HepG2 (cell line): ENCODE measurements around the gene NUFIP1. TPM values are rescaled to one million over a fixed set of nuclear protein-coding genes. Genes with fewer than 3 reads are reported as not detected.
A peak's percentile ranks its signal among the peaks of the same experiment; 100 is the strongest.

Source experiments
- FOXA3 ChIP-seq: IDR thresholded peaks from 2 replicates; pipeline ENCODE4 v1.6.1; 2016; ENCODE audit warnings: missing genetic modification reagents, missing compliant biosample characterization
- LCORL ChIP-seq, 2 experiments: fragments of 450-650 bp in 1 of 2; sonication (generic) in 1 of 2; formaldehyde crosslinking in 1 of 2; IDR thresholded peaks; 2 replicates each; pipeline versions ENCODE4 v1.5.0 to v1.6.1; 2017 to 2020; ENCODE audit warnings: antibody characterized with exemption in 1 of 2, missing genetic modification reagents in 1 of 2
- ZNF205 ChIP-seq: IDR thresholded peaks from 2 replicates; pipeline ENCODE4 v1.6.1; 2018; ENCODE audit warnings: missing biosample characterization, missing genetic modification reagents
- ZNF547 ChIP-seq: sonication (generic); formaldehyde crosslinking; IDR thresholded peaks from 2 replicates; pipeline ENCODE4 v1.5.1; 2020; ENCODE audit warnings: mild to moderate bottlenecking, missing genetic modification reagents
- ZNF562 ChIP-seq: sonication (generic); formaldehyde crosslinking; IDR thresholded peaks from 2 replicates; pipeline ENCODE4 v1.8.0; 2022; ENCODE audit warnings: missing genetic modification reagents, borderline replicate concordance
- ZNF598 ChIP-seq: sonication (generic); formaldehyde crosslinking; IDR thresholded peaks from 2 replicates; pipeline ENCODE4 v1.5.1; 2020; ENCODE audit warnings: mild to moderate bottlenecking, missing genetic modification reagents, borderline replicate concordance
- ZNF616 ChIP-seq: sonication (generic); formaldehyde crosslinking; IDR thresholded peaks from 2 replicates; pipeline ENCODE4 v1.5.0; 2020; ENCODE audit warnings: low read depth, mild to moderate bottlenecking, missing genetic modification reagents
- ZNF672 ChIP-seq: sonication (generic); formaldehyde crosslinking; IDR thresholded peaks from 2 replicates; pipeline ENCODE4 v1.8.1; 2022; ENCODE audit warnings: missing genetic modification reagents
- ZNF780A ChIP-seq: sonication (generic); formaldehyde crosslinking; IDR thresholded peaks from 2 replicates; pipeline ENCODE4 v1.8.0; 2022; ENCODE audit warnings: mild to moderate bottlenecking, missing genetic modification reagents, moderate library complexity
- polyA plus RNA-seq, 8 experiments: library from polyadenylated mRNA; depleted of rRNA in 3 of 8; stranded (reverse) in 7 of 8; unstranded in 1 of 8; fragments of >200 nt; fragmentation: Illumina TruSeq in 4 of 8; extraction: Trizol in 4 of 8; gene quantifications; 2 replicates each; pipeline versions ENCODE4 v1.2.1 to v1.2.3, GENCODE V29; 2011 to 2016; ENCODE audit warnings: low read depth in 4 of 8, missing spikeins in 1 of 8, mixed read lengths in 1 of 8; ENCODE audit not compliant: insufficient read depth in 1 of 8
- total RNA-seq, 5 experiments: library from RNA; depleted of rRNA; stranded (reverse); fragments of >200 nt; fragmentation: Illumina TruSeq; extraction: Trizol; gene quantifications; 2 replicates each; pipeline ENCODE4 v1.2.3, GENCODE V29; 2016; ENCODE audit warnings: low read depth in 1 of 5
- TF ChIP-seq, protein P1 (sequence below): sonication (generic); formaldehyde crosslinking; IDR thresholded peaks from 2 replicates; pipeline ENCODE4 v1.8.0; 2022; ENCODE audit warnings: missing genetic modification reagents, mild to moderate bottlenecking, inconsistent platforms, borderline replicate concordance
- TF ChIP-seq, protein P2 (sequence below): sonication (generic); formaldehyde crosslinking; IDR thresholded peaks from 2 replicates; pipeline ENCODE4 v1.4.0; 2020; ENCODE audit warnings: missing genetic modification reagents
- TF ChIP-seq, protein P3 (sequence below): sonication (generic); formaldehyde crosslinking; IDR thresholded peaks from 2 replicates; pipeline ENCODE4 v1.5.1; 2020; ENCODE audit warnings: missing genetic modification reagents, mild to moderate bottlenecking, borderline replicate concordance
- TF ChIP-seq, protein P4 (sequence below): sonication (generic); formaldehyde crosslinking; IDR thresholded peaks from 2 replicates; pipeline ENCODE4 v1.8.1; 2023; ENCODE audit warnings: missing genetic modification reagents, inconsistent platforms, borderline replicate concordance
- TF ChIP-seq, protein P5 (sequence below): sonication (generic); formaldehyde crosslinking; IDR thresholded peaks from 2 replicates; pipeline ENCODE4 v1.5.0; 2020; ENCODE audit warnings: missing genetic modification reagents
- TF ChIP-seq, protein P6 (sequence below): IDR thresholded peaks from 2 replicates; pipeline ENCODE4 v1.6.1; 2016; ENCODE audit warnings: missing compliant biosample characterization, missing genetic modification reagents, borderline replicate concordance
- TF ChIP-seq, protein P7 (sequence below): sonication (generic); formaldehyde crosslinking; IDR thresholded peaks from 2 replicates; pipeline ENCODE4 v1.8.0; 2023; ENCODE audit warnings: mild to moderate bottlenecking, missing genetic modification reagents

The NUFIP1 gene
- total and polyA plus RNA-seq, 2 of the 13 experiments (the other 11 are each of a cell fraction or from before 2014, with no cell fraction given): 1.9 to 10.3 TPM

DNA sequence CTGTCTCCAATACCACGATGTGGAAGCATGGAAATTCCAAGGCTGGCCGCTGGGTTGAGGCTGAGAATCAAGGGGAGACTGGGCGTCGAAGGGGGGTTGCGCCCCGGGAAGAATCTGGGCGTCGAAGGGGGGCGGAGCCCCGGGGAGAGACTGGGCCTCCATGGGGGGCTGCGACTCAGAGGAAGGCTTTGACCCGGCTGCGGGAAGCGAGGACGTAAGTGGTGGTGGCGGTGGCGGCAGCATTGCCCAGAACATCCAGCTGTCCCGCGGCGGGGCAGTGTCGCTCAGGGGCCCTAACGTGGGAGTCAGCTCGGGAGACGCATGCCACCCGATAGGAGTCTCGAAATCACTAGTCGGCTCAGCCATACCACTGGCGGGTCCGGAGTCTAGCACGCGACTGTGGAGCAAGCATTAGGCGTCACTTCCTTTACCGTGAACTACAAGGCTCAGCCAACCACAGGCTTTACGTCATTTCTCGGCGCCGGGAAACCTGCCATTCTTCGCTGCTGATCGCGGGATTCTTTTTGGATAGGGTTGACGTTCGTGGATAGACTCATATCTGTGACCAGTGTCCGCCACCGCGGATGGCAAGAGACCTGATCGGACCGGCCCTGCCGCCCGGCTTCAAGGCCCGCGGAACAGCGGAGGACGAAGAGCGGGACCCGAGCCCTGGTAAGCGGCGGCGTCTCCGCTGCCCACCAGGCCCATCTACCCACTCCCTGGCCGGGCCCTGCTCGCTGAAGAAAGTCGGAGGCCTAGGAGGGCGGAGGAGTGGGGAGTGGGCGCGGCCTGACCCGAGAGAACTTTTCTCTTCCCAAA, at the start of gene NUFIP1, which contains the start of gene GPALPP1 (continued):
- TF ChIP-seq, protein P1, sequence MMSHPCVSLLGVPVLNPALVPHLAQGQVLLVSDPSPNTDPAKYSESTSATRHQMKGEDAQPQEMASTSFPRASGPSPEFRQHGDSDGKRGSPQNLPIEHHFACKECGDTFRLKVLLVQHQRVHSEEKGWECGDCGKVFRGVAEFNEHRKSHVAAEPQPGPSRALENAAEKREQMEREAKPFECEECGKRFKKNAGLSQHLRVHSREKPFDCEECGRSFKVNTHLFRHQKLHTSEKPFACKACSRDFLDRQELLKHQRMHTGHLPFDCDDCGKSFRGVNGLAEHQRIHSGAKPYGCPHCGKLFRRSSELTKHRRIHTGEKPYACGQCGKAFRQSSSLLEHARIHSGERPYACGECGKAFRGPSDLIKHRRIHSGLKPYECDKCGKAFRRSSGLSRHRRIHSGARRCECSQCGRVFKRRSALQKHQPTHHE: no peak
- peak; percentile 47; the same call in 1 of the 2 replicates for TF ChIP-seq FOXA3 (CRISPR knock-in tag)
- TF ChIP-seq ZNF616 (CRISPR knock-in tag): peak; percentile 52; the same call in 1 of the 2 replicates
- TF ChIP-seq, protein P2, sequence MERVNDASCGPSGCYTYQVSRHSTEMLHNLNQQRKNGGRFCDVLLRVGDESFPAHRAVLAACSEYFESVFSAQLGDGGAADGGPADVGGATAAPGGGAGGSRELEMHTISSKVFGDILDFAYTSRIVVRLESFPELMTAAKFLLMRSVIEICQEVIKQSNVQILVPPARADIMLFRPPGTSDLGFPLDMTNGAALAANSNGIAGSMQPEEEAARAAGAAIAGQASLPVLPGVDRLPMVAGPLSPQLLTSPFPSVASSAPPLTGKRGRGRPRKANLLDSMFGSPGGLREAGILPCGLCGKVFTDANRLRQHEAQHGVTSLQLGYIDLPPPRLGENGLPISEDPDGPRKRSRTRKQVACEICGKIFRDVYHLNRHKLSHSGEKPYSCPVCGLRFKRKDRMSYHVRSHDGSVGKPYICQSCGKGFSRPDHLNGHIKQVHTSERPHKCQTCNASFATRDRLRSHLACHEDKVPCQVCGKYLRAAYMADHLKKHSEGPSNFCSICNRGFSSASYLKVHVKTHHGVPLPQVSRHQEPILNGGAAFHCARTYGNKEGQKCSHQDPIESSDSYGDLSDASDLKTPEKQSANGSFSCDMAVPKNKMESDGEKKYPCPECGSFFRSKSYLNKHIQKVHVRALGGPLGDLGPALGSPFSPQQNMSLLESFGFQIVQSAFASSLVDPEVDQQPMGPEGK (CRISPR knock-in tag): peak; percentile 67
- TF ChIP-seq, protein P3, sequence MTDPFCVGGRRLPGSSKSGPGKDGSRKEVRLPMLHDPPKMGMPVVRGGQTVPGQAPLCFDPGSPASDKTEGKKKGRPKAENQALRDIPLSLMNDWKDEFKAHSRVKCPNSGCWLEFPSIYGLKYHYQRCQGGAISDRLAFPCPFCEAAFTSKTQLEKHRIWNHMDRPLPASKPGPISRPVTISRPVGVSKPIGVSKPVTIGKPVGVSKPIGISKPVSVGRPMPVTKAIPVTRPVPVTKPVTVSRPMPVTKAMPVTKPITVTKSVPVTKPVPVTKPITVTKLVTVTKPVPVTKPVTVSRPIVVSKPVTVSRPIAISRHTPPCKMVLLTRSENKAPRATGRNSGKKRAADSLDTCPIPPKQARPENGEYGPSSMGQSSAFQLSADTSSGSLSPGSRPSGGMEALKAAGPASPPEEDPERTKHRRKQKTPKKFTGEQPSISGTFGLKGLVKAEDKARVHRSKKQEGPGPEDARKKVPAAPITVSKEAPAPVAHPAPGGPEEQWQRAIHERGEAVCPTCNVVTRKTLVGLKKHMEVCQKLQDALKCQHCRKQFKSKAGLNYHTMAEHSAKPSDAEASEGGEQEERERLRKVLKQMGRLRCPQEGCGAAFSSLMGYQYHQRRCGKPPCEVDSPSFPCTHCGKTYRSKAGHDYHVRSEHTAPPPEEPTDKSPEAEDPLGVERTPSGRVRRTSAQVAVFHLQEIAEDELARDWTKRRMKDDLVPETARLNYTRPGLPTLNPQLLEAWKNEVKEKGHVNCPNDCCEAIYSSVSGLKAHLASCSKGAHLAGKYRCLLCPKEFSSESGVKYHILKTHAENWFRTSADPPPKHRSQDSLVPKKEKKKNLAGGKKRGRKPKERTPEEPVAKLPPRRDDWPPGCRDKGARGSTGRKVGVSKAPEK: no peak
- 0 out of 2 replicates have a peak, but pooled peaks have one; percentile 73 for TF ChIP-seq ZNF598 (CRISPR knock-in tag)
- TF ChIP-seq, protein P4, sequence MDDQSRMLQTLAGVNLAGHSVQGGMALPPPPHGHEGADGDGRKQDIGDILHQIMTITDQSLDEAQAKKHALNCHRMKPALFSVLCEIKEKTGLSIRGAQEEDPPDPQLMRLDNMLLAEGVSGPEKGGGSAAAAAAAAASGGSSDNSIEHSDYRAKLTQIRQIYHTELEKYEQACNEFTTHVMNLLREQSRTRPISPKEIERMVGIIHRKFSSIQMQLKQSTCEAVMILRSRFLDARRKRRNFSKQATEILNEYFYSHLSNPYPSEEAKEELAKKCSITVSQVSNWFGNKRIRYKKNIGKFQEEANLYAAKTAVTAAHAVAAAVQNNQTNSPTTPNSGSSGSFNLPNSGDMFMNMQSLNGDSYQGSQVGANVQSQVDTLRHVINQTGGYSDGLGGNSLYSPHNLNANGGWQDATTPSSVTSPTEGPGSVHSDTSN: no peak
- TF ChIP-seq ZNF205 (CRISPR knock-in tag): no peak
- no peak for TF ChIP-seq ZNF672 (CRISPR knock-in tag)
- TF ChIP-seq ZNF547: peak; percentile 63; the same call in 1 of the 2 replicates
- no peak for TF ChIP-seq LCORL (IDR thresholded peaks at IDR 0.05)
- TF ChIP-seq LCORL (CRISPR knock-in tag; IDR thresholded peaks at IDR 0.05): peak; percentile 47; the same call in 1 of the 2 replicates
- TF ChIP-seq, protein P5, sequence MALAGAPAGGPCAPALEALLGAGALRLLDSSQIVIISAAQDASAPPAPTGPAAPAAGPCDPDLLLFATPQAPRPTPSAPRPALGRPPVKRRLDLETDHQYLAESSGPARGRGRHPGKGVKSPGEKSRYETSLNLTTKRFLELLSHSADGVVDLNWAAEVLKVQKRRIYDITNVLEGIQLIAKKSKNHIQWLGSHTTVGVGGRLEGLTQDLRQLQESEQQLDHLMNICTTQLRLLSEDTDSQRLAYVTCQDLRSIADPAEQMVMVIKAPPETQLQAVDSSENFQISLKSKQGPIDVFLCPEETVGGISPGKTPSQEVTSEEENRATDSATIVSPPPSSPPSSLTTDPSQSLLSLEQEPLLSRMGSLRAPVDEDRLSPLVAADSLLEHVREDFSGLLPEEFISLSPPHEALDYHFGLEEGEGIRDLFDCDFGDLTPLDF (CRISPR knock-in tag): no peak
- TF ChIP-seq, protein P6, sequence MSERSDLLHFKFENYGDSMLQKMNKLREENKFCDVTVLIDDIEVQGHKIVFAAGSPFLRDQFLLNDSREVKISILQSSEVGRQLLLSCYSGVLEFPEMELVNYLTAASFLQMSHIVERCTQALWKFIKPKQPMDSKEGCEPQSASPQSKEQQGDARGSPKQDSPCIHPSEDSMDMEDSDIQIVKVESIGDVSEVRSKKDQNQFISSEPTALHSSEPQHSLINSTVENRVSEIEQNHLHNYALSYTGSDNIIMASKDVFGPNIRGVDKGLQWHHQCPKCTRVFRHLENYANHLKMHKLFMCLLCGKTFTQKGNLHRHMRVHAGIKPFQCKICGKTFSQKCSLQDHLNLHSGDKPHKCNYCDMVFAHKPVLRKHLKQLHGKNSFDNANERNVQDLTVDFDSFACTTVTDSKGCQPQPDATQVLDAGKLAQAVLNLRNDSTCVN (CRISPR knock-in tag): peak; percentile 56; the same call in 1 of the 2 replicates
- TF ChIP-seq ZNF780A: no peak
- no peak for TF ChIP-seq ZNF562 (CRISPR knock-in tag)
- TF ChIP-seq, protein P7, sequence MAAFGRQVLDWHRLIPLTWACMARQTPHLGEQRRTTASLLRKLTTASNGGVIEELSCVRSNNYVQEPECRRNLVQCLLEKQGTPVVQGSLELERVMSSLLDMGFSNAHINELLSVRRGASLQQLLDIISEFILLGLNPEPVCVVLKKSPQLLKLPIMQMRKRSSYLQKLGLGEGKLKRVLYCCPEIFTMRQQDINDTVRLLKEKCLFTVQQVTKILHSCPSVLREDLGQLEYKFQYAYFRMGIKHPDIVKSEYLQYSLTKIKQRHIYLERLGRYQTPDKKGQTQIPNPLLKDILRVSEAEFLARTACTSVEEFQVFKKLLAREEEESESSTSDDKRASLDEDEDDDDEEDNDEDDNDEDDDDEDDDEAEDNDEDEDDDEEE (CRISPR knock-in tag): no peak
